Measurements from ENCODE around the gene SLC39A6.

GRCh38 chr18:36143391-36143790 lies 14.3 kb upstream of the SLC39A6 start:
- TF ChIP-seq POLR2A (IDR thresholded peaks at IDR 0.05; ENCODE audit: low read length), result no peak
- TF ChIP-seq GATA1 (IDR thresholded peaks at IDR 0.05; ENCODE audit: low read depth, low read length), result no peak

Measured in erythroblast (primary cell).